HEK293 (cell line): ENCODE measurements around the gene TCERG1L.

Source experiments
- BCL6B ChIP-seq: fragments of 450-650 bp; formaldehyde crosslinking; IDR thresholded peaks from 2 replicates; pipeline ENCODE4 v1.5.1; 2017; ENCODE audit warnings: missing biosample characterization, missing genetic modification characterization
- YY1 ChIP-seq: fragments of 450-650 bp; formaldehyde crosslinking; IDR thresholded peaks from 2 replicates; pipeline ENCODE4 v1.5.1; 2018; ENCODE audit warnings: missing biosample characterization, missing genetic modification characterization
- ZNF335 ChIP-seq: fragments of 450-650 bp; formaldehyde crosslinking; conservative IDR thresholded peaks from 2 replicates; pipeline ENCODE4 v1.5.1; 2016; ENCODE audit warnings: missing biosample characterization, missing genetic modification characterization
- ZNF600 ChIP-seq: fragments of 450-650 bp; formaldehyde crosslinking; IDR thresholded peaks from 2 replicates; pipeline ENCODE4 v1.5.1; 2016; ENCODE audit warnings: missing biosample characterization, missing genetic modification characterization
- ZNF621 ChIP-seq: fragments of 450-650 bp; formaldehyde crosslinking; IDR thresholded peaks from 2 replicates; pipeline ENCODE4 v1.5.1; 2017; ENCODE audit warnings: missing biosample characterization, missing genetic modification characterization
- ZNF830 ChIP-seq: fragments of 450-650 bp; IDR thresholded peaks from 2 replicates; pipeline ENCODE4 v1.5.0; 2018; ENCODE audit warnings: missing biosample characterization, missing genetic modification characterization, low read depth, mild to moderate bottlenecking, moderate library complexity
- TF ChIP-seq, protein P1 (sequence below): fragments of 450-650 bp; formaldehyde crosslinking; IDR thresholded peaks from 2 replicates; pipeline ENCODE4 v1.5.1; 2016; ENCODE audit warnings: missing biosample characterization, missing genetic modification characterization

- TF ChIP-seq YY1 (tag by site-specific recombination) (no peak), ZNF600 (tag by site-specific recombination) (no peak), ZNF830 (tag by site-specific recombination) (no peak), ZNF621 (tag by site-specific recombination) (no peak), BCL6B (tag by site-specific recombination) (no peak), ZNF335 (tag by site-specific recombination) (no peak)
- TF ChIP-seq, protein P1, sequence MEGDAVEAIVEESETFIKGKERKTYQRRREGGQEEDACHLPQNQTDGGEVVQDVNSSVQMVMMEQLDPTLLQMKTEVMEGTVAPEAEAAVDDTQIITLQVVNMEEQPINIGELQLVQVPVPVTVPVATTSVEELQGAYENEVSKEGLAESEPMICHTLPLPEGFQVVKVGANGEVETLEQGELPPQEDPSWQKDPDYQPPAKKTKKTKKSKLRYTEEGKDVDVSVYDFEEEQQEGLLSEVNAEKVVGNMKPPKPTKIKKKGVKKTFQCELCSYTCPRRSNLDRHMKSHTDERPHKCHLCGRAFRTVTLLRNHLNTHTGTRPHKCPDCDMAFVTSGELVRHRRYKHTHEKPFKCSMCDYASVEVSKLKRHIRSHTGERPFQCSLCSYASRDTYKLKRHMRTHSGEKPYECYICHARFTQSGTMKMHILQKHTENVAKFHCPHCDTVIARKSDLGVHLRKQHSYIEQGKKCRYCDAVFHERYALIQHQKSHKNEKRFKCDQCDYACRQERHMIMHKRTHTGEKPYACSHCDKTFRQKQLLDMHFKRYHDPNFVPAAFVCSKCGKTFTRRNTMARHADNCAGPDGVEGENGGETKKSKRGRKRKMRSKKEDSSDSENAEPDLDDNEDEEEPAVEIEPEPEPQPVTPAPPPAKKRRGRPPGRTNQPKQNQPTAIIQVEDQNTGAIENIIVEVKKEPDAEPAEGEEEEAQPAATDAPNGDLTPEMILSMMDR, result no peak
Measured at GRCh38 chr10:131058799-131059198, 252.7 kb downstream of the TCERG1L start.
